ENCODE measurements around the gene MAP4K2.

- no peak for TF ChIP-seq POLR2A (IDR thresholded peaks at IDR 0.05)
- no peak for TF ChIP-seq CTCF (IDR thresholded peaks at IDR 0.05)
These were observed 23.0 kb upstream of the MAP4K2 start for GRCh38 chr11:64826062-64826461.
